ENCODE data around the gene CST1.
"Not testable (repeated sequence)": the region's sequence is repeated elsewhere in the genome, so short reads cannot be mapped to it uniquely, and the experiment has no call there.

CST1 gene

DNA sequence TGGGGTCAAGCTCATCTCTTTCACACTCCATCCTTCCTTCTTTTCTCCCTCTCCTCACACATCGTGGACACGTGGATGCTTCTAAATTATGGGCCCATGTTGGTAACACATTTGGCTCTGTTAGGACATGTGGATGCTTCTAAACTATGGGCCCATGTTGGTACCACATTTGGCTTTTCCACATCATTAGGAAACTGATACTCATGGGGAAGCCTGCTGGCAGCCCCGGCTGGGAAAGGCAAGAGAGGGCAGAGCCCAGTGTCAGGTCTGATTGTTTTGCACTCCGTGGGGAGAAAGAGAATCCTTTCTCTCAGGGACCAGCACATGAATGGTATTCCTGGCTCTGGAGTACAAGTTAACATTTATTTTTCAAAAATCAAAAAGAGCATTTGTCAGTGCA is 4.0 kb upstream of the CST1 start:
- no peak for DNase-seq

DNA sequence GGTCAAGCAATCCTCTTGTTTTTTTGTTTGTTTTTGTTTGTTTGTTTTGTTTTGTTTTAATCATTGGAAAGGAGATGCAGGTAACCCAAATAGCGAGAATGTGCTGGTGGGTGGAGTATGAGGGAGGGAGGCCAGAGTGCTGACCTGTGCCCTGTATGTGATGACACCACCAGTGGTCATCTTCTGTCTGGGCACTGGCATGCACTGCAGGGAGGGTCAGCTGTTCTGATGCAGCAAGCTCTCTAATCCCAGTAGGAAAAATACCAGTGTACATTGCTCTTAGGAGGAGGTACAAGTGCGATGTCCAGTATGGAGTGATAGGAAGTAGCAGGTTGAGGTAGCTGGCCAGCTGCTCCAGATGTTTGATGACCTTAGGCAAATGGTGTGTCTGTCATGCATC is 2.9 kb upstream of the CST1 start:
- no peak for DNase-seq

DNA sequence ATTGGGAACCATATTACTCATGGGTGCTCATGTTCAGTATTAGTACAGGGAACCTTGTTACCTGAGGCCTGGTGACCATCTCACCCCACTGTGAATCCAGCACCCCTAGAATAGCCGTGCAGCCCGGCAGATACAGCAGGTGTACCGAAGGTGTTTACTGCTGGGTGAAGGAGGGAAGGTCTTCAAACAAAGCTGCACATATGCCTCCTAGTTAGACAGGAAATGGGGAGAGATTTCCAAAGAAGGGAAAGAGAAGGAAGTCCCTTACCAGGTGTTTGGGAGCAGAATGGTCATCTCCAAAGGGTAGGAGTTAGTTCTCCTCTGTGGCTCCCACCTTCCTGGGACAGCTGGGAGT is 2.4 kb upstream of the CST1 start:
- no peak for DNase-seq

DNA sequence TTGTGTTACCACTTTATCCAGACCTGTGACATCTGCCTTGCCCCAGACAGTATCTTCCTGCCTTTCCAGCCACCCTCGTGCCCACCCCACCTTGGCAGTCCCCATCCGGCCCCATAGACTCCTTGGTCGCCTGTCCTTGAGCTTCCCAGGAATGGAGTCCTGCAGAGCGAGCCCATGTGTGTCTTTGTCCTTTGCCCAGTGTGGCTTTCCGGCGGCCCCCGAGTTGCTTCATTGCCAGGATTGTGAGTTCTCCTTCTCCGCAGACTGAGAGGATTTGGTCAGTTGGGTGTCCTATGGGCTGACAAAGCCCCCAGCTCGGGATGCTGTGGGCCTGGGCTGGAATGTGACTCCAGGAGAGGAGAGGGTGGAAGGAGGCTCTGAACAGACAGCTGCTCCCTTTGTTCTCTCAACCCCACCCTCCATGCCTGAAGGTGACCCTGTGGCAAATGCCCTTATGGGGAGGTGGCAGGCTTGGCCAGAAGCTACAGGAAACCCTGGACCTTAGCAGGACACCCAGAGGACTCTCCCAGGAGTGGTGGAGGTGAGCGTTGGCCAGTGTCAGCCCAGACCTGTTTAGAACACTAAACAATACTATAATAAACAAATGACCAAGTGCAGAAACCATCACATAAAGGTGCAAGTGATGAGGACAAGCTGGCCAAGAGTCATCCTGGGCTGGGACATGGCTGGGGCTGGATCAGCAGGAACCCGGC is 1.9 kb upstream of the CST1 start:
- no peak for DNase-seq

DNA sequence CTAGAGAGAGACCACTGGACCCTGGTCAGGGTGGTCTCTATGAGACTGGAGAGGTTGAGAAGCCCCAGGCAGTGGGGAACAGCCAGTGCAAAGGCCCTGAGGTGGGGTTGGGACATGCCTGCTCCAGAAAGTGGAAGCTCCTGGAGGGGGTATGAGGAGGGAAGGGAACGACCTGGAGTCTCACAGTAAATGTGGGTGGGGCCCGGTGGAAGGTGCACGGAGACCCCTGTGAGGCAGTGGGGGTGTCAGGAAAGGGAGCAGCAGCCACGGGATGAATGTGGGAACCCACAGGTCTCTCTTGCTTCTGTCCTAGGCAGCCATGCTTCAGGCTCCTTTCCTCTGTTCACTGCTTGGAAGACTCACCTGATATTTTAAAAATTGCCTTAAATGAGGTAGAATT is 1.3 kb upstream of the CST1 start:
- no peak for DNase-seq

DNA sequence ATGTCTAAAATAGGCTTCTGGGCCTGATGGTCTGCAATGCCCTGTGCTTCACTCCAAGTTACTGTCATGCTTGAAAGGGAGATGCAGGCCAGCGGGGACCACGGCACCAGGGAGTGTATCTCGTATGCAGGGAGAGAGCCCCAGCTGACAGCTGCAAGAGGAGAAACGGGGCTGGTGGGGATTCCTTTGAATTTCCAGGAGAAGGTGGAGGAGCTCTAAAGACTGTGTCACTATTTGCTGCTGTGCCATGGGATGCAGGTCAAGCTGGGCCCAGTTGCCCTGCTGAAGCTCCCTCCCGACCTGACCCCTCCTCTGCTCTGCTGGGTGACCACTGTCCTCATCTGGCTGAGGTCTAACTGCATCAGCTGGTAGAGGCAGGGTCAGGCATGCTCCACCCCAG is 989 bp downstream of the CST1 start:
- DNase-seq: no peak

DNA sequence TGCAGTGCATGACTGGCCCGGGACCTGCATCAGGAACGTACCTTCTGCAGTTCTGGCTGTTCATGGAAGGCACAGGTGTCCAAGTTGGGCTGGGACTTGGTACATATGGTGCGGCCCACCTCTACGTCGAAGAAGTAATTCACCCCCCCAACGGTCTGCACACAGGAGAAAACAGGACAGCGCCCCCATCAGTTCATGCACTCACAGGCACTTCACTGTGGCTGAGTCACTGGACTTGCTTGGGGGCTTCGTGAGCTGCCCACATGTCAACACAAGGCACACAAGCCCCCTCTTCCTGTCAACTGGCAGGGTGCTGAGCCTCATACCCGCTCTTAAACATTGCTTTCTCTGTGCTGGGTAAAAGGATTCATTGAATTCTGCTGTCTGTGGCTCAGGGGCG is 1.8 kb downstream of the CST1 start:
- not testable (repeated sequence) for DNase-seq

DNA sequence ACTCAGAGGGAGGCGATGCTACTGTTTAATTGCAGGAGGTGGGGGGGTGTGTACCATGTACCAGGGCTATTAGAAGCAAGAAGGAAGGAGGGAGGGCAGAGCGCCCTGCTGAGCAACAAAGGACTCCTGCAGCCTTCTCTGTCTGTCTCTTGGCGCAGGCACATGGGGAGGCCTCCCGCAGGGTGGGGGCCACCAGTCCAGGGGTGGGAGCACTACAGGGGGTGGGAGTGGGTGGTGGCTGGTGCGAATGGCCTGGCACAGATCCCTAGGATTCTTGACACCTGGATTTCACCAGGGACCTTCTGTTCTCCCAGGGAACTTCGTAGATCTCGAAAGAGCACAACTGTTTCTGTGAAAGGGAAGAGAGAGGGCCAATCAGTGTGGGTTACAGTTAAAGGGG is 3.2 kb downstream of the CST1 start:
- not testable (repeated sequence) for DNase-seq

DNA sequence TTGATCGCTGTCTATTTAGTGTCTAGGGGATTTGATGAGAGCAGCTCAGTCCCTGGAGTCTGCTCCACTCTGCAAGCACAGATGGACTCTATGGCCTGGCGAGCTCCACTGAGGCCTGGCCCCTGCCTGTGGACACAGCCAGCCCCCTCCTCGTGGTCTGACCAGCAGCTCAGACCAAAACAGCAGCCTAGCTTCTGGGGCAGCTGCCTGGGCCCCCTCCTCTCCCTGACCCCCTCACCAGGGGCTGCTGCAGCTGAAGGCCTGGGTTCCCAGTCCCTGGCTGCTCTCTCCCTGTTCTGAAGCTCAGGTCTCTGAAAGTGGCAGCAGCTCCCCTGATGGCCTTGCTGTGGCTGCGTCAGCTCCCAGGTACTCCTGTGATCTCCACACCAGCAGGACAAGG is 3.6 kb downstream of the CST1 start:
- DNase-seq: not testable (repeated sequence)

DNA sequence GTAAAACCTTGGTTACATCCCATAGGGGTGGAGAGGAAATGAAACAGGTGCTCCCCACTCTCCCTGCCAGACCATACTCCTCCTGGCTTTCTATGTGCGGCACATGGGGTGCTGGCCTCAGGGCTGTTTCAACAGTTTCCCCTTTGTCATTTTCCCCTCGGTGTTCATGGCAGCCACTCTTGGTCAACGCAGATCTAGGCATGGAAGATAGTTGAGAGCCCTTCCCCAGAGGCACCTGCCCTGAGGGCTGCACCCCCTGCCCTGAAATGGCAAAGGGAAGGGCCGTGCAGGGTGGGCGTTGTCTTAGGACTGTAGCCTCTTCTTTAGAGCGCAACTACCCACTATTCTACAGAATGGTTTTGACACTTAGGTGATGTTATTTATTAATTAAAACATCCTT is 4.4 kb downstream of the CST1 start:
- no peak for DNase-seq

DNA sequence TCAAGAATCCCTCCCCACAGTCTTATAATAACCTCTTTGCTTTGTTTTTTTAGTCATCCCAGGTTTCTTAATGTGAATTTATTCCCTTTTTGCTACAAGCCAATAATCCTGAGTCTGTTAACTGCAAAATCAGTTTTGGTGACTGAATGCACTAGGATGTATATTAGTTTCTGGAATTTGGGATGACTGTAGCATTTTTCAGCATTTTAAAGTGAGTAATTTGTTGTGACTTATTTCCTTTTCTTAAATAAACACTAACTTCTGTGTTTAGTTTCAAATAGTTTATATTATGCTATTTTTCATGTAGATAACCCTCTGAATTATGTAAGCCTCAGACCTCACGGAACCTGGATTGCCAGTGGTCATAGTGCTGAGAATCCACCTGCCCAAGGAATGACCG is 5.5 kb downstream of the CST1 start:
- DNase-seq: no peak

DNA sequence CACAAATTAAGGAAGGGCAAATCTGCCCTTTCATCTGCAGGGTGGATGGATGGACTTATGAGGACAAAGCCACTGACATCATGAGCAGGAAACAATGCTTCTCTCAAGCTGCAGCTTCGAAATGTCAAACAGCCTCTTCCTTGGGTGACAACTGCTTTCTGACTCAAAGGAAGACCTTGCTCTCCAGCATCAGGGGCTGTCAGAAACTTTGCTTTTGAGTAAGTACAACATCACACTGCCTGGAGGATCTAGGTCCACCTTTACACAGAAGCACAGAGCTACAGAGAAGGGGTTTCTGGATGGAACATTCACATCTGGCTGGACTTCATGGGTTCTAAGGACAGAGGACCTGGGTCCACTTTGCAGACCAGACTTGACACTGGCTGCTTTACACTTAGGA is 5.9 kb downstream of the CST1 start:
- DNase-seq: no peak

DNA sequence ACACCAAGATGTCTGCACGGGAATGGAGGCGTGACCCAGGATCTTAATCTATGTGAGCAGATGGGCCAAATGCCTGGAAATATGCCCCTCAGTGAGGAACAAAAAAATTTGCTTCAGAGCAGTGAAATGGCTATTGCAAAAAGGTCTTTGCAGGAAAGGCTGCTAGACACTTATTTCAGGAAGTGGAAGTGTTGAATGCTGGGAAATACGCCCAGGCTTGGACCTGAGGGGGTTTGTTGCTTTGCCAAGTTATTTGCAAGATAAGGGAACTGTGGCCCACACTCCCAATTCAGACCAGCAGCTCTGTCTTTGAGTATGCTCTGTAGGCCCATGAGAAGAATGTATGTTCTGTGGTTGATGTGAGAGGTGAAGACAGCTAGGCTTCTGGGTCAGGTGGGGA is 15.3 kb downstream of the CST1 start:
- DNase-seq: not testable (repeated sequence)

DNA sequence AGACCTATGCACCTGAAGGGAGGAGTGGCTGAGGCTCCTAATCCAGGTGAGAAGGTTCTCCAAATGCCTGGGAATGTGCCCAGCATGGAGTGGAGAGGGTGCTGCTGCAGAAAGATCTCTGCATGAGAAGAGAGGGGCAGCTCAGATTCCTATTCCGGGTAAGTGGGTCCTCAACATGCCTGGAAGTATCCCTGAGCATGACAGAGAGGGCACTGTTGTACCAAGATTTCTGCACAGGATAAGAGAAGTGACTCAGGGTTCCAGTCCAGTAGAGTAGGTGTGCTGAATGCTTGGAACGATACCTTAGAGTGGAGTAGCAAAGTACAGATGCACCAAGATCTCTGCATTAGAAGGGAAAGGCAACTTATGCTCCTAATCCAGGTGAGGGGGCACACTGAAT is 15.8 kb downstream of the CST1 start:
- DNase-seq: not testable (repeated sequence)

DNA sequence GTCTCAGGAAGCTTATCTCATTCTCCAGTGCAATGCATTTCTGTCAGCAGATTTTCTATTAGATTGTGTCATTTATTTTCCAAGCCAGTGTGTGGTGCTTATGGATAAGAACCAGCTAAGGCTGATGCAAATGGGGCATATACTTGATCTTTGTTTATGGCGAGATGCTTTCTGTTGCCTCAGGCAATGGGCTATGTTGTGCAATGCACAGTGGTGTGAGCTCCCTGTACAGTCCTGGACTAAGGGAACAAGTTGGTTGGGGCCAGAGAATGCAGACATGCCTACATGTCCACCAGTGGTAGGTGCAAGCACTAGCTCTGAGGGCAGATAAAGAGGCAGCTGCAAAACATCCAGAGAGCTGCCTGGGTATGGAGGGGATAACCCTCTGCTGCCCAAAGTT is 16.3 kb downstream of the CST1 start:
- DNase-seq: not testable (repeated sequence)

DNA sequence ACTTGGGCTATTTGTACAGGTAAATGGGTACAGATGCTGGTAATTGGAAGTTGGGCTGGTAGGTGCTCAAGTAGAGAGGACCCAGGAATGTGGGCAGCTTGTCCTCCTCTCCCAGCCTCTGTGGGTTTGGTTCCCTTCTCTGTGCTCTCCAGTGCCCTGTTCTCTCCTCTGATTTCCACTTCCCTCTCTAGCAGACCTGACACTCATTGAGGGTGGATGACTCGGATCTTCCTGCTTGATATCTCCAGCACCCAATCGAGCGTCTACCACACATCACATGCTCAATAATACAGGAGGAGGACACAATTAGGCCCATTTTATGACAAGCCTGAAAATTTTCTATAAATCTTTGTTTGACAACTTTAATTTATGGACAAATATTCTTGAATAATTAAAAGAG is 23.7 kb downstream of the CST1 start:
- no peak for DNase-seq

DNA sequence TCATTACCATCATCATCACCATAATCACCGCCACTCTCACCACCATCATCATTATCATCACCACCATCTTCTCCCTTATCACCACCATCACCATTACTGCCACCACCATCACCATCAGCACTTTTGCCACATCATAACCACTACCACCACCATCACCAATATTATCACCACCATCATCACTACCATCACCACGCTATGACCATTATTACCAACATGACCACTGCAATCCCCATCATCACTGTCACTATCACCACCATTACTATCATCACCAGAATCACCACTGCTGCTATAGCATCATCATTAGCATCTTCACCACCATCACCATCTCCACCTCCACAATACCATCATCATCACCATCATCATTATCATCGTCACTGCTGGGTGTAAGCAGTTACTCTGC is 25.6 kb downstream of the CST1 start:
- no peak for DNase-seq

DNA sequence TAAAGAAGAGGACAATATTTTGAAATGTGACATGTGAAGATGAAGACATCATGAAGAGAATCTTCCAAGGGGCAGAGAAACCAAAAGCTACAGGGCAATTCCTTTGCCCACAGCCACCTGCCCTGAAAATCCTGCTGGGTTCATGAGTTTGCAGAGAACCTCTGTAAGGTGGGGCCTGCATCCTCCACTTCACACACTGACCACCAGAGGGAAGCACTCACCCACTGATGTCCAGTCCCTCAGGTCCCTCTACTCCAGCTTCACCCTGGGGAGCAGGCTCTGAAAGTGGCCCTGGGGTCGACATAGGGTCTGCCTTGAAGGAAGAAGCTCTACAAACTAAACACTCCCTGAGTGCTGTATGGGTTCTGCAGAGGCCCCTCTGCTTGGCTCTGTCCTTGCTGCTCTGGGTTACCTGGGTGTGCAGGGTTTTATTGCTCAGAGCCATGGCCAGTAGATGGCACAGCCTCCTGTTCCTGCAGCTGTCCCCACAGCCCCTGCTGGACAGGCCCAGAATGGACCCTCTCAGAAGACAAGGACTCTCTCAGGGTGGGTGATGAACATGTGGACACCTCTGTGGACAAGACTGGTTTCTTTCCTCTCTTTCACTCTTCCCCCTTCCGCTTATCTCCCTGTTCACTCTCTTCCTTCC is 27.0 kb downstream of the CST1 start:
- DNase-seq: not testable (repeated sequence)

DNA sequence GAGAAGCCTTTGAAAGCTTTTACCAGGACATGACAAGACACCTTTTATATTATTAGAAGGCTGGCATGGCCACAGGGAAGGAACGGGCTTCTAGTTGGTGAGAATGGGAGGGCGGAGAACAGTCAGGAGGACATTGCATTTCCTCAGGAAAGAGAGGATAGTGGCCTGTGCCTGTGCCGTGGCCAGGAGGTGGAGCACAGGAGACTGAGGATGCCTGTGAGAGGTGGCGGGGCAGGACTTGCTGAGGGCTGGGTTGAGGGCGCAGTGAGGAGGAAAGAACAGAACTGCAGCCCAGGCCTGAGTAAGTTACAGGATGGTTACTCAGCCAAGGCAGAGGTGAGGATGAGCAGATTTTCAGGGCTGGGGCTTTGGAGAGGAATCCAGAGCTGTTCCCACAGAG is 27.9 kb downstream of the CST1 start:
- not testable (repeated sequence) for DNase-seq

DNA sequence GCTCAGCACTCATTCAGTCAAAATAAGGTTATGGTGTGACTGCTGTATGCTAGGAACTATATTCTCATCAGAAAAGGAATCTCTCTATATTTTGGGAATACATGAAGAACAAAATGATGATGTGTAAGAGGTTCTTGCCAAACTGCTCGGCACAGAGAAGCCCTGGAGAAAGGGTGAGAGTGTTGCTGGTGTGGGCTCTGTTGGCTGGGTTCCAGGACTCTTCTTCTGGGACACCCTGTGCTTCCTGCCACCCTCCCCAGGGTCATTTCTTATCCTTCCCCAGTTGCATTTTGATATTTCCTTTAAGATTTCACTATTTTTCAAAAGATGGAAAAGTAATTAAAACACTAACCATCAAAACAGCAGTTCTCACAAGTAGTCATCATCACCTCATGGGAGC is 28.8 kb downstream of the CST1 start:
- no peak for DNase-seq

DNA sequence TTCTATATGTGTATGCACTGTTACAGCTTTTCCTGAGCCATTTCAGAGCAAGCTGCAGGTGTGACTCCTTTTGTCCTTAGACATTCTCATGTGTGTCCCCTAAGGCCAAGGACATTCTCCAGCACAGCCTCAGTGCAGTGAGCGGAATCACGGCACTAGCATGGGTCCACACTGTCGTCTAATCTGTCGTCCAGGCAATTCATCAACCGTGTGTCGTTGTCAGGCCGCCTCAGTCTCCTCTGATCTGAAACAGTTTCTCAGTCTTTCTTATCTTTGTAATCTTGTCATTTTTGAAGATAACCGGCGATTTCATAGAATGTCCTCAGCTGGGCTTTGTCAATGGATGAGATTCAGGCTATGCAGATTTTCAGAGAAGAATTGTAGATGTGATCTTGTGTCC is 31.4 kb downstream of the CST1 start:
- DNase-seq: not testable (repeated sequence)

DNA sequence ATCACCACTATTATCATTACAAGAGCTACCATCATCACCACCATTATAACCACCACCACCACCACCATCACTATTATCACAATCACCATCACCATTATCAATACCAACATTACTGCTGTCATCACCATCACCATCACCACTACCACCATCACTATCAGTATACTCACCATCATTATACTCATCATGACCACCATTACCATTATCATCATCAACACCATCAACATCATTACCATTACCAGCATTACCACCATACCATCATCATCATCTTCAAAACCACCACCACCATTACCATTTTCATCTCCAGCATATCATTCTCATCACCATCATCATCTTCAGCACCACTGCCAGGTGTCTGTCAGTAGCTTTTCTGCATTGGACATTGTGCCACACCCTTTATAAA is 39.0 kb downstream of the CST1 start:
- not testable (repeated sequence) for DNase-seq

DNA sequence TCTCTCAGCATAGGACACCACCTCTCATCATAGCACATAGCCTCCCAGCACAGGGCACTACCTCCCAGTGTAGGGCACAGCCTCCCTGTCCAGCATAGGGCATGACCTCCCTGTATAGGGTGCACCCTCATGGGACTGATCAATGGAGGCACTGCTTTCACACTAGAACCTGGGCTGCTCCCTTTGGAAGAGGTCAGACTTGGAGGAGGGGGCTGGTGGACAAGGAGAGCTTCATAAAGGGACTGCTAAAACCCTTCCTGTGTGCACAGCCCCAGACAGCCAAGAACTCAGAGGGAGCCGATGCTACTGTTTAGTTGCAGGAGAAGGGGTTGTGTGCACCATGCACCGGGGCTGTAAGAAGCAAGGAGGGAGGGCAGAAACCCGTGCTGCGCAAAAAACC is 40.0 kb downstream of the CST1 start:
- DNase-seq: no peak

DNA sequence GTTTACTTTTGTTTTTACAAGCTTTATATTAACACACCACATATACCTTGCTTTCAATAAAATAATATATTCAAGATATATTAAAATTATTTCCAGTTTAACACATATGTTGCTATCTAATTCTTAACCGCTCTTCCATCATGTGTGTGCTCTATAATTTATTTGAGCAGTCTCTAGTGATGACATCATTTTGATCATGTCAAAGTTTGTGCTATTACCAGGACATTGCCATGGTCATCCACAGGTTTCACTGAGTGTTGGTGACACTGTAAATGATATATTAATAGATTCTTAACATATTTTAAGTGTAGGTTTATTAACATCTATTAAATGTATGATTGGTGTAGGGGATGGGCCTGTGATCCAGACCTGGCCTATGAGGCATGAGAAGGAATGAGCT is 44.8 kb downstream of the CST1 start:
- no peak for DNase-seq

DNA sequence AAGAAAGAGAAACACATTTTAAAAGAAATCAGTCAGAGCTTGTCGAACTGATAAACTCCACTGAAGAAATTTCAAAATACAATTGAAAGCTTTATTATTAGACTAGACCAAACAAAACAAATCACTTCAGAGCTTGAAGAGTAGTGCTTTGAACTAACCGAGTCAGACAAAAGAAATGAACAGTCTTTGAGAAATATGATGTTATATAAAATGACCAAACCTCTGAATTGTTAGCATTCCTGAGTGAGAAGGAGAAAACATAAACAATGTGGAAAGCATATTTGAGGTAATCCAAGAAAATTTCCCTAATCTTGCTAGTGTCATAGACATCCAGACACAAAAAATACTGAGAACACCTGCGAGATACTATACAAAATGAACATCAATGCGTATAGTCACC is 48.7 kb downstream of the CST1 start:
- no peak for DNase-seq

Measured in activated naive CD4-positive, alpha-beta T cell (primary cell).